KMS-11 (cell line): ENCODE data around the gene PRUNE2.

Source experiments
- H2AFZ ChIP-seq: fragments of 200-600 bp; sonication (generic); 2 replicates; pipeline ENCODE4 v1.6.1; 2016; ENCODE audit warnings: antibody characterized with exemption, mixed run types, low read depth
- H3K27ac ChIP-seq: fragments of 200-600 bp; sonication (generic); 2 replicates; pipeline ENCODE4 v1.6.1; 2016; ENCODE audit warnings: mild to moderate bottlenecking, mixed run types
- H3K27me3 ChIP-seq: fragments of 200-600 bp; sonication (generic); 2 replicates; pipeline ENCODE4 v1.6.1; 2017; ENCODE audit warnings: mild to moderate bottlenecking, low read depth, mixed run types, moderate library complexity; ENCODE audit not compliant: insufficient read depth
- H3K36me3 ChIP-seq: fragments of 200-600 bp; sonication (generic); 2 replicates; pipeline ENCODE4 v1.6.1; 2017; ENCODE audit warnings: mild to moderate bottlenecking, mixed run types; ENCODE audit not compliant: insufficient read depth
- H3K4me1 ChIP-seq: fragments of 200-600 bp; sonication (generic); 2 replicates; pipeline ENCODE4 v1.6.1; 2016; ENCODE audit warnings: mild to moderate bottlenecking, low read depth, mixed run types; ENCODE audit not compliant: poor library complexity, severe bottlenecking
- H3K4me2 ChIP-seq: fragments of 200-600 bp; sonication (generic); 2 replicates; pipeline ENCODE4 v1.7.0; 2016; ENCODE audit warnings: mild to moderate bottlenecking, mixed run types
- H3K4me3 ChIP-seq: fragments of 200-600 bp; sonication (generic); IDR thresholded peaks from 2 replicates; pipeline ENCODE4 v1.6.1; 2017; ENCODE audit warnings: low read depth, low read length, mixed read lengths; ENCODE audit not compliant: insufficient read depth
- H3K79me2 ChIP-seq: fragments of 200-600 bp; sonication (generic); 2 replicates; pipeline ENCODE4 v1.6.1; 2016; ENCODE audit warnings: low read depth, mixed run types; ENCODE audit not compliant: insufficient read depth
- H3K9ac ChIP-seq: fragments of 200-600 bp; sonication (generic); 2 replicates; pipeline ENCODE4 v1.6.1; 2016; ENCODE audit warnings: mild to moderate bottlenecking, mixed run types
- H4K20me1 ChIP-seq: fragments of 200-600 bp; sonication (generic); 2 replicates; pipeline ENCODE4 v1.6.1; 2016; ENCODE audit warnings: mild to moderate bottlenecking, mixed run types; ENCODE audit not compliant: insufficient read depth
- TF ChIP-seq, protein P1 (sequence below): fragments of 200-600 bp; sonication (generic); conservative IDR thresholded peaks from 2 replicates; pipeline ENCODE4 v1.6.1; 2017; ENCODE audit warnings: low read depth, mild to moderate bottlenecking, antibody characterized with exemption, low read length, moderate library complexity, mixed read lengths

Gene PRUNE2

DNA sequence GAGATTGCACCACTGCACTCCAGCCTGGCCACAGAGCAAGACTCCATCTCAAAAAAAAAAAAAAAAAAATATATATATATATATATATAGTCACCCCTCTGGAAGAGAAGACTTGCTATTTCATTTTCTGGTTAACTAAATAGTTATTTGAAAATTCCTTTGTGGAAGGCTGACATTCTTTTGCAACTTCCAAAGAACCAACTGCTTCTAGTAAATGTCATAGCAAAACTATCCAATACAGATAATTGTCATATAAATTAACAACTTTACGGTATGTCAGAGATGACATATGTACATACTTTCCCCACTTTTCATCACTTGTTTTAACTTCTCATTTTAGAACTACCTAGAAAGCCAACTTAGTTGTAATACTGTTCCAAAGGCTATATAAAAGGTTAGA is 50.9 kb downstream of the PRUNE2 start:
- Histone ChIP-seq H3K27me3 (no peaks in the 10 kb centered on the region), H4K20me1 (no peaks in the 10 kb centered on the region), H3K4me3 (no peak overlapping the region), H3K36me3 (no peaks in the 10 kb centered on the region), H3K79me2 (no peaks in the 10 kb centered on the region), H3K9ac (no peak overlapping the region), H2AFZ (no peak overlapping the region), H3K4me1 (no peaks in the 10 kb centered on the region), H3K4me2 (no peak overlapping the region), H3K27ac (no peak overlapping the region)
- TF ChIP-seq, protein P1, sequence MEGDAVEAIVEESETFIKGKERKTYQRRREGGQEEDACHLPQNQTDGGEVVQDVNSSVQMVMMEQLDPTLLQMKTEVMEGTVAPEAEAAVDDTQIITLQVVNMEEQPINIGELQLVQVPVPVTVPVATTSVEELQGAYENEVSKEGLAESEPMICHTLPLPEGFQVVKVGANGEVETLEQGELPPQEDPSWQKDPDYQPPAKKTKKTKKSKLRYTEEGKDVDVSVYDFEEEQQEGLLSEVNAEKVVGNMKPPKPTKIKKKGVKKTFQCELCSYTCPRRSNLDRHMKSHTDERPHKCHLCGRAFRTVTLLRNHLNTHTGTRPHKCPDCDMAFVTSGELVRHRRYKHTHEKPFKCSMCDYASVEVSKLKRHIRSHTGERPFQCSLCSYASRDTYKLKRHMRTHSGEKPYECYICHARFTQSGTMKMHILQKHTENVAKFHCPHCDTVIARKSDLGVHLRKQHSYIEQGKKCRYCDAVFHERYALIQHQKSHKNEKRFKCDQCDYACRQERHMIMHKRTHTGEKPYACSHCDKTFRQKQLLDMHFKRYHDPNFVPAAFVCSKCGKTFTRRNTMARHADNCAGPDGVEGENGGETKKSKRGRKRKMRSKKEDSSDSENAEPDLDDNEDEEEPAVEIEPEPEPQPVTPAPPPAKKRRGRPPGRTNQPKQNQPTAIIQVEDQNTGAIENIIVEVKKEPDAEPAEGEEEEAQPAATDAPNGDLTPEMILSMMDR, result no peak

DNA sequence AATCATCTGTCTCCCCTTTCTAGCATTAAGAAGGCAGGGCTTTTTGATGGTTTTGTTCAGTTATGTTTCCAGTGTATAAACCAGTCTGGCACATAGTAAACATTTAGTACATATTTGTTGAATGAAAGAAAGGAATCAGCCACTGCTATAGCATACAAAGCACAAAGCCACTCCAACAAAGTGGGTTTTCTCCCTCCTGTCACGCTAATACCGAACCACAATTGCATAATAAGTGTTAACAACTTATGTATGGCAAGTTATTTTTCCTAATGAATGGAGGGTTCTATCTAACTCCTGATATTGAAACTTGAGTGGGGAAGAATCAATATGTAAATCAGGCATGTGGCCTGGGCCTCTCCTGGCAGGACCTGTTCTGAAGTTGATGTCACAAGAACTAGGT is 53.9 kb downstream of the PRUNE2 start:
- TF ChIP-seq, protein P1, result no peak
- Histone ChIP-seq H3K79me2 (no peaks in the 10 kb centered on the region), H3K27ac (no peak overlapping the region), H3K36me3 (no peaks in the 10 kb centered on the region), H3K4me1 (no peaks in the 10 kb centered on the region), H2AFZ (no peak overlapping the region), H3K4me3 (no peak overlapping the region), H3K4me2 (no peak overlapping the region), H3K27me3 (no peaks in the 10 kb centered on the region), H4K20me1 (no peaks in the 10 kb centered on the region), H3K9ac (no peak overlapping the region)

DNA sequence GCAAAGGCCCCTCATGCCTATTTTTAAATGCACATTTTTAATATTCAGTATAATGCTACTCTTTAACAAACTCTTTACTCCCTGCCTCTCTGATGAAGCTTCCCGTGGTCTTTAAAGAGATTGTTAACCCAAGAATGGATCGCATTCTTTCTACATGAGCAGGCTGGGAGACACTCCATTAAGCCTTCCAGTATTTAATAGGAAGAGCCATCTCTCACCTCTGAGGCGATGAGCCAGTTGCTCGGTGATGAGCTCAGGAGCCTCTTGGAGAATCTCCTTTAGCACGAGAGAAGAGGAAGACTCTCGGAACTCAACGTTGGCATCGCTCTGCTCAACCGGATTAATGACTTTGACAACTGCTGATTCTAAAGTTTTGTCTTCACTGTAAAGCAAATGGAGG is 59.6 kb downstream of the PRUNE2 start:
- H3K36me3 ChIP-seq, result no peaks in the 10 kb centered on the region
- H3K9ac ChIP-seq, result no peak overlapping the region
- H3K4me1 ChIP-seq, result no peaks in the 10 kb centered on the region
- H4K20me1 ChIP-seq, result no peaks in the 10 kb centered on the region
- H3K79me2 ChIP-seq, result no peaks in the 10 kb centered on the region
- no peak overlapping the region for H3K27ac ChIP-seq
- TF ChIP-seq, protein P1, result no peak
- no peak overlapping the region for H3K4me2 ChIP-seq
- H2AFZ ChIP-seq, result no peak overlapping the region
- no peak overlapping the region for H3K4me3 ChIP-seq
- H3K27me3 ChIP-seq, result no peaks in the 10 kb centered on the region

DNA sequence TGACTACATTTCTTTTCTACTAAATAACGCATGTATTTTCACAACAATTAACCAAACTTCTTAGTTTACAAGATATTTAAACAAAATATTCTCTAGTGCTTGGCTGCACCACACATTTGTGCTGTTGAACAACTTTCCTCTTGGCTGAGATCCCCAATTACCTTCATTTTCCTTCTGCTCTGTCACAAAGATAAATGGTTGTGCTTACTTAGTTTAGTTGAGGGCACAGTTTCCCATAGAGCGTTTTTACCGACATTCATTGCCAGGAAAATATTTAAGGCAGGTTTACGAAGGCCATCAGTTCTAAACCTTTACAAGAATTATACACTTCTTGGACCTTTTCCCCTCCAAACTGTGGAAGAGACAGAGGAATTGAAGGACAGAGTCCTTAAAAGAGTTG is 60.7 kb downstream of the PRUNE2 start:
- Histone ChIP-seq H3K9ac (no peak overlapping the region), H3K4me2 (no peak overlapping the region), H3K79me2 (no peaks in the 10 kb centered on the region), H3K4me3 (no peak overlapping the region), H3K36me3 (no peaks in the 10 kb centered on the region), H3K27me3 (no peaks in the 10 kb centered on the region), H3K4me1 (no peaks in the 10 kb centered on the region), H4K20me1 (no peaks in the 10 kb centered on the region), H2AFZ (no peak overlapping the region), H3K27ac (no peak overlapping the region)
- TF ChIP-seq, protein P1, result no peak
